Activated B cell treated with CpG ODN at 0.5 μM for 24 hours (primary cell): Measurements from ENCODE around the gene MCM10. TPM values are rescaled to one million over a fixed set of nuclear protein-coding genes. Genes with fewer than 3 reads are reported as not detected.
"Not testable (repeated sequence)": the region's sequence is repeated elsewhere in the genome, so short reads cannot be mapped to it uniquely, and the experiment has no call there.

ENCODE experiments used
- ATAC-seq: fragments of 200-7000 bp; cut with Tn5 transposase; one replicate; pipeline ENCODE4 v1.10.0; 2021; ENCODE audit warnings: low read depth, mild to moderate bottlenecking, moderate library complexity
- CTCF ChIA-PET: fragments of 350-600 bp; sonication (Branson Sonifier 250); formaldehyde crosslinking; loops from one replicate; lab custom pipeline; 2021; ENCODE audit warnings: antibody characterized with exemption; lab: Charles Lee
- POLR2A ChIA-PET: fragments of 350-600 bp; sonication (Branson Sonifier 250); formaldehyde crosslinking; loops from one replicate; lab custom pipeline; 2021; ENCODE audit warnings: antibody characterized with exemption; lab: Charles Lee
- DNase-seq: peaks from one replicate; pipeline ENCODE4 v3.0.0; 2022
- H3K27ac Mint-ChIP-seq: one replicate; pipeline ENCODE4 v1.8.0; 2020; ENCODE audit warnings: mixed read lengths
- H3K27me3 Mint-ChIP-seq: one replicate; pipeline ENCODE4 v1.8.0; 2021; ENCODE audit warnings: mixed read lengths
- H3K36me3 Mint-ChIP-seq: one replicate; pipeline ENCODE4 v1.8.0; 2021; ENCODE audit warnings: low read depth, mixed read lengths
- H3K4me1 Mint-ChIP-seq: one replicate; pipeline ENCODE4 v1.8.0; 2021; ENCODE audit warnings: mixed read lengths
- H3K4me3 Mint-ChIP-seq: one replicate; pipeline ENCODE4 v1.8.0; 2020; ENCODE audit warnings: mild to moderate bottlenecking, mixed read lengths
- H3K9me3 Mint-ChIP-seq: one replicate; pipeline ENCODE4 v1.8.0; 2020; ENCODE audit warnings: mixed read lengths
- CTCF ChIP-seq: fragments of 200-600 bp; IDR thresholded peaks from one replicate; pipeline ENCODE4 v1.8.0; 2022; ENCODE audit warnings: antibody characterized with exemption, mild to moderate bottlenecking
- intact Hi-C: fragments of 100-400 bp; cut with micrococcal nuclease; formaldehyde crosslinking; loops from one replicate; pipeline ENCODE4 v1.15.1; 2024
- total RNA-seq: library from RNA; stranded (reverse); gene quantifications from 2 replicates; pipeline ENCODE4 v1.2.3, GENCODE V29; 2022

MCM10 gene
- total RNA-seq, 1 donor from 2014 or later = 3.7 TPM

- intact Hi-C loops = no loop called here
- ChIA-PET CTCF (no interaction called here), POLR2A (no interaction called here)
- no peak for DNase-seq
- H3K27ac Mint-ChIP-seq = no peak overlapping the region
- no peaks in the 10 kb centered on the region for H3K27me3 Mint-ChIP-seq
- peaks cover 9% of the 10 kb centered on the region for H3K36me3 Mint-ChIP-seq
- no peaks in the 10 kb centered on the region for H3K4me1 Mint-ChIP-seq
- no peak overlapping the region for H3K4me3 Mint-ChIP-seq
- peaks cover 11% of the 10 kb centered on the region for H3K9me3 Mint-ChIP-seq
- no peak for TF ChIP-seq CTCF
- ATAC-seq = no peak
These were observed 14.2 kb upstream of the MCM10 start for GRCh38 chr10:13147161-13147560.

- Mint-ChIP-seq H3K27me3 (no peaks in the 10 kb centered on the region), H3K36me3 (no peaks in the 10 kb centered on the region), H3K9me3 (peaks cover 5% of the 10 kb centered on the region), H3K27ac (no peak overlapping the region), H3K4me1 (no peaks in the 10 kb centered on the region), H3K4me3 (no peak overlapping the region)
- no peak for TF ChIP-seq CTCF
- intact Hi-C loops = no loop called here
- no peak for DNase-seq
- ChIA-PET CTCF (interaction anchor here (0.6 kb wide), 1 partner anchor 561 kb away, joined by 3 read pairs; no protein-coding TSS in a partner anchor), POLR2A (no interaction called here)
- ATAC-seq = no peak
These were observed 9.1 kb upstream of the MCM10 start for GRCh38 chr10:13152296-13152695.

- intact Hi-C loops, H3K36me3 Mint-ChIP-seq, ATAC-seq, CTCF ChIA-PET, H3K27me3 Mint-ChIP-seq, H3K9me3 Mint-ChIP-seq, H3K4me1 Mint-ChIP-seq, POLR2A ChIA-PET, DNase-seq, H3K27ac Mint-ChIP-seq, H3K4me3 Mint-ChIP-seq: not testable (repeated sequence)
These were observed 5.5 kb upstream of the MCM10 start for GRCh38 chr10:13155860-13156259.

GRCh38 chr10:13158401-13158800, 3.0 kb upstream of the MCM10 start:
- no peak for TF ChIP-seq CTCF
- Mint-ChIP-seq H3K4me3 (peak overlapping the region; percentile 73), H3K27me3 (no peaks in the 10 kb centered on the region), H3K27ac (peak overlapping the region; percentile 59), H3K36me3 (no peaks in the 10 kb centered on the region), H3K9me3 (peaks cover 2% of the 10 kb centered on the region), H3K4me1 (peaks cover 14% of the 10 kb centered on the region)
- CTCF ChIA-PET = interaction anchor here (4.6 kb wide), 1 partner anchor 144 kb away, joined by 32 read pairs; no protein-coding TSS in a partner anchor
- ATAC-seq (no peak), DNase-seq (no peak)
- POLR2A ChIA-PET = interaction anchor here (0.7 kb wide), 1 partner anchor 41 kb away, joined by 3 read pairs; no protein-coding TSS in a partner anchor
- intact Hi-C loops = no loop called here

GRCh38 chr10:13161857-13162271, 506 bp downstream of the MCM10 start:
- no peaks in the 10 kb centered on the region for H3K36me3 Mint-ChIP-seq
- H3K9me3 Mint-ChIP-seq = peaks cover 2% of the 10 kb centered on the region
- no peaks in the 10 kb centered on the region for H3K27me3 Mint-ChIP-seq
- H3K4me1 Mint-ChIP-seq = peaks cover 14% of the 10 kb centered on the region
- intact Hi-C loops = loop anchor here (1.0 to 2.0 kb wide), 8 partner anchors 63 to 615 kb away; partner anchors contain the start of genes PRPF18 and SEPHS1
- H3K27ac Mint-ChIP-seq = no peak overlapping the region
- ATAC-seq (no peak), DNase-seq (no peak)
- CTCF ChIA-PET = interaction anchor here (0.9 to 4.6 kb wide), 3 partner anchors 10 to 191 kb away, joined by 3 to 32 read pairs (median 16); no protein-coding TSS in a partner anchor
- TF ChIP-seq CTCF = no peak
- peak overlapping the region; percentile 89 for H3K4me3 Mint-ChIP-seq
- POLR2A ChIA-PET = interaction anchor here (1.8 to 3.2 kb wide), 2 partner anchors 138 to 140 kb away, joined by 9 to 15 read pairs; partner anchors contain the start of gene PHYH

- Mint-ChIP-seq H3K36me3 (no peaks in the 10 kb centered on the region), H3K27ac (no peak overlapping the region), H3K4me3 (no peak overlapping the region), H3K4me1 (peaks cover 14% of the 10 kb centered on the region), H3K27me3 (no peaks in the 10 kb centered on the region), H3K9me3 (no peaks in the 10 kb centered on the region)
- TF ChIP-seq CTCF = no peak
- ChIA-PET CTCF (no interaction called here), POLR2A (no interaction called here)
- no peak for DNase-seq
- no peak for ATAC-seq
- intact Hi-C loops = no loop called here
These were observed 2.5 kb downstream of the MCM10 start for GRCh38 chr10:13163859-13164258.
